Glutamatergic neuron (in vitro differentiated cells): Measurements from ENCODE around the gene MRPL1. TPM values are rescaled to one million over a fixed set of nuclear protein-coding genes. Genes with fewer than 3 reads are reported as not detected.
A peak's percentile ranks its signal among the peaks of the same experiment; 100 is the strongest.

Experiments used
- DNase-seq: peaks from one replicate; pipeline ENCODE4 v3.0.0; 2022
- H3K27ac Mint-ChIP-seq: one replicate; pipeline ENCODE4 v1.8.0; 2020; ENCODE audit warnings: mild to moderate bottlenecking, mixed read lengths, inconsistent platforms; ENCODE audit not compliant: unreplicated experiment
- H3K27me3 Mint-ChIP-seq: one replicate; pipeline ENCODE4 v1.8.0; 2020; ENCODE audit warnings: mild to moderate bottlenecking, moderate library complexity, mixed read lengths, inconsistent platforms; ENCODE audit not compliant: unreplicated experiment
- H3K36me3 Mint-ChIP-seq: one replicate; pipeline ENCODE4 v1.8.0; 2020; ENCODE audit warnings: mild to moderate bottlenecking, mixed read lengths, inconsistent platforms; ENCODE audit not compliant: unreplicated experiment
- H3K4me1 Mint-ChIP-seq: one replicate; pipeline ENCODE4 v1.8.0; 2020; ENCODE audit warnings: mild to moderate bottlenecking, low read depth, mixed read lengths, inconsistent platforms; ENCODE audit not compliant: unreplicated experiment
- H3K4me3 Mint-ChIP-seq: one replicate; pipeline ENCODE4 v1.8.0; 2020; ENCODE audit warnings: mild to moderate bottlenecking, mixed read lengths, inconsistent platforms; ENCODE audit not compliant: unreplicated experiment
- H3K9me3 Mint-ChIP-seq: one replicate; pipeline ENCODE4 v1.8.0; 2020; ENCODE audit warnings: mild to moderate bottlenecking, moderate library complexity, mixed read lengths, inconsistent platforms; ENCODE audit not compliant: unreplicated experiment
- long read RNA-seq: library from polyadenylated mRNA; unstranded; transcript quantifications from one replicate; pipeline ENCODE4 v2.0.0, GENCODE V29; 2020; ENCODE audit not compliant: unreplicated experiment
- total RNA-seq: library from RNA; stranded (reverse); fragmentation: NEBNext Ultra II Directional; extraction: Animal tissue kit (Norgen Biotek cat#: 25700); gene quantifications from one replicate; pipeline ENCODE4 v1.2.1, GENCODE V29; 2021; ENCODE audit not compliant: unreplicated experiment
- TF ChIP-seq, protein P1 (sequence below): fragments of 200-600 bp; sonication (generic); IDR thresholded peaks from one replicate; pipeline ENCODE4 v1.5.0; 2021; ENCODE audit not compliant: partially characterized antibody, unreplicated experiment

The MRPL1 gene
- 20.1 TPM for total RNA-seq
- long read RNA-seq, transcript MRPL1-201 (9 exons, 1,490 nt), result major isoform, 10 of 12 reads
- long read RNA-seq, partial matches to known transcripts, result 1 of 12 reads
- long read RNA-seq, other reads (novel, unspliced or antisense), result 1 of 12 reads

DNA sequence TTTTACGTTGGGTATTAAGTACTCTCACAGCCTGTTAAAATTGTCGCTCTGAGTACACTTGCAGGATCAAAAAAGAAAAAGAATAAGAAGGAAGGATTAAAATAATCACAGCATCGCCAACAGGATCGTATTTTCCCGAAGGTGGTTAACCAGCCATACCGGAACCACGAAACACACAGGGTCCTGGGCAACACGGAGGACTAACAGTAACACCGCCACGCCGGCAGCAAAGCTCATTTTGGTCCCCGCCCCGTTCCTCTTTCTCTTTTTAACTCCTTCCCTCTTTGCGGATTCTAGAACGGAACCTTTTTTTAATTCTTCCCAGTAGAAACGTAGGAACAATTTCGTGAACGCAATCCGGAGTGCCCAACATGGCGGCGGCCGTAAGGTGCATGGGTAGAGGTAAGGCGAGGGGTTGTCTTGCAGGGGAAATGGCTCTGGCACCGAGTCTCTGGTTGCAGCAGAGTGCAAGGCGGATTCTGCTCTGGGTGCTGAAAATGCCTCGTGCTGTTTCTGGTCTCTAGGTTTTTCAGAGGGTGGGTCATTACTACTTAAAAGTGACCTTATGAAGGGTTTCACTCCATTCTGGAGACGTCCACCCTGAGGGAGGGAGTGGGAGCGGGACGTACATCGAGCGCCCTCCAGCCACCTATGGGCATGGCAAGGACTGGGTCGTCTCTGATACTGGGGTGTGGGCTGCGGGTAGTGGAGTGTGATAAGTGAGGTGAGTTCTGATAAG is at the start of gene MRPL1:
MRPL1 (plus strand) TSS at position 353 of the 739 bp plus-strand sequence; CDS start at position 372, 19 bp downstream.
- peak; percentile 78 for DNase-seq
- Mint-ChIP-seq H3K4me3 (peak within 1 kb of the TSS; percentile 99), H3K27me3 (peaks cover 6% of the 10 kb centered on the region), H3K9me3 (peaks cover 5% of the 10 kb centered on the region), H3K36me3 (no peaks in the 10 kb centered on the region), H3K4me1 (peaks cover 10% of the 10 kb centered on the region), H3K27ac (peak within 1 kb of the TSS; percentile 99)
- TF ChIP-seq, protein P1, sequence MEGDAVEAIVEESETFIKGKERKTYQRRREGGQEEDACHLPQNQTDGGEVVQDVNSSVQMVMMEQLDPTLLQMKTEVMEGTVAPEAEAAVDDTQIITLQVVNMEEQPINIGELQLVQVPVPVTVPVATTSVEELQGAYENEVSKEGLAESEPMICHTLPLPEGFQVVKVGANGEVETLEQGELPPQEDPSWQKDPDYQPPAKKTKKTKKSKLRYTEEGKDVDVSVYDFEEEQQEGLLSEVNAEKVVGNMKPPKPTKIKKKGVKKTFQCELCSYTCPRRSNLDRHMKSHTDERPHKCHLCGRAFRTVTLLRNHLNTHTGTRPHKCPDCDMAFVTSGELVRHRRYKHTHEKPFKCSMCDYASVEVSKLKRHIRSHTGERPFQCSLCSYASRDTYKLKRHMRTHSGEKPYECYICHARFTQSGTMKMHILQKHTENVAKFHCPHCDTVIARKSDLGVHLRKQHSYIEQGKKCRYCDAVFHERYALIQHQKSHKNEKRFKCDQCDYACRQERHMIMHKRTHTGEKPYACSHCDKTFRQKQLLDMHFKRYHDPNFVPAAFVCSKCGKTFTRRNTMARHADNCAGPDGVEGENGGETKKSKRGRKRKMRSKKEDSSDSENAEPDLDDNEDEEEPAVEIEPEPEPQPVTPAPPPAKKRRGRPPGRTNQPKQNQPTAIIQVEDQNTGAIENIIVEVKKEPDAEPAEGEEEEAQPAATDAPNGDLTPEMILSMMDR, result peak; percentile 19

DNA sequence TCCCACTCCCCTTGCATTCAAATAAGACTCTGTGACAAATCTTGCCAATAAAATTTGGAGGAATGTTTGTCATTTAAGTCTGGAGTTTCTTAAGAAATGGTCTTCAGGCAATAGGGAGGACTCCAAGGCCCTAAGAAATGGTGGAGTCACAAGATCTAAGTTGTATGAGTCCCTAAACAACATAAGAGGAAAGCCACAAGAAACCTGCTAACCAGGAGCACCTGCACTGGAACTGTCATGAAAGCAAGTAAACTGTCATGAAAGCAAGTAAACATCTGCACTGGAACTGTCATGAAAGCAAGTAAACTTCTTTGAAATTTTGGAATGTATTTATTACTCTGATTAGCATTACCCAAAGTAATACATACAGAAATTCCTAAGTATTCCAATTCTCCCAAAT is 47.0 kb upstream of the MRPL1 start:
- TF ChIP-seq, protein P1, result no peak
- peaks cover 7% of the 10 kb centered on the region for H3K27me3 Mint-ChIP-seq
- no peaks in the 10 kb centered on the region for H3K36me3 Mint-ChIP-seq
- no peak overlapping the region for H3K4me3 Mint-ChIP-seq
- DNase-seq, result no peak
- peaks cover 2% of the 10 kb centered on the region for H3K4me1 Mint-ChIP-seq
- H3K27ac Mint-ChIP-seq, result no peak overlapping the region
- peaks cover 13% of the 10 kb centered on the region for H3K9me3 Mint-ChIP-seq

DNA sequence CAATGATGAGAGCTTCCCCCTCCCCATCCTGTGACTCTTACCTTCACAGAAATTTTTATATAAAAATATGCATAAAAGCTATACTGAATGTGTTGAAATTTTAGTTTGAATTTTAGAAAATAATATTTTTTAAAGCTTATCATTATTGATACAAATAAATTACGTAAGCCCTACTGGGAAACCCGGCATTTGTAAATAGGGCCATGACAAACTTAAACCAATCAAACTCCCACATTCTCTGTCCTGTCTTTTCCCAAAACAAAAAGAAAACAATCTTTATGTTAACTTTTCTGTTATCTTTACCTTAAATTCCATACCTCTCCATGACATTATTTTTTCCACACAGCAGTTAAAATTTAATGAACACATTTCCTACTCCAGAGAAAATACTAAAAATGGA is 46.1 kb upstream of the MRPL1 start:
- TF ChIP-seq, protein P1, result no peak
- Mint-ChIP-seq H3K9me3 (peaks cover 19% of the 10 kb centered on the region), H3K4me3 (no peak overlapping the region), H3K27me3 (peaks cover 7% of the 10 kb centered on the region), H3K36me3 (no peaks in the 10 kb centered on the region), H3K27ac (no peak overlapping the region), H3K4me1 (peaks cover 8% of the 10 kb centered on the region)
- DNase-seq, result no peak

DNA sequence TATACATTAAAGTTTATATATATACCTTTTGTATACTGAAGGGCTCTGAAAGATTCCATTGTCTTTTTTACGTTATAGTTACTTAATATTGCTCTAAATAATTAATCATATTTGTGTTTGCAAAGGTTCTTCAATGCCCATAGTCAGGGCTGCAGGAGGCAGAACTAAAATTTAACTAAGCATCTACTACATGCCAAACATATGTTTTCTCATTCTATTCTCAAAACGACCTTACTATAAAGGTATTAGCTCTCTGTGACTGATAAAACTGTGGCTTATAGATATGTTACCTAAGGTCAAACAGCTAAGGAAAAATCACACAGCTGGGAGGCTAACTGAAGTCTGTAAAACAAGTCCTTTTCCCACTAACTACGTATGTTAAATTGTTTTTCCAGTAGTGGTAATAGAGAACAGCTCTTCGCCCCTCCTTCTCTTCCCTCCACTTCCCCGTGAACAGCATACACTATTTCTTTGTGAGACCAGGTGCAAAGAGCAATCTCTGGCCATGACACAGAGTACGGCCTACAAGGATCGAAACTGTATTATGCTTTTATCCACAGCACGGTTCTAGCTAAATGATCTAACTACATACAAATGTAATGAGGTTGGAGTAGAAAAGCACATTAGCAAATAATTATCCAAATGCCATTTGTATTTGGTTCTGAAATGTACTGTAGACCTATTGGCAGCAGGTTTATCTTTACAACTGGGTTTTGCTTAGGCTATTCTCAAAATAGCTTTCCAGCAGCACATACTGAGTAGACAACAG is 45.1 kb upstream of the MRPL1 start:
- Mint-ChIP-seq H3K9me3 (peaks cover 21% of the 10 kb centered on the region), H3K27ac (peak overlapping the region; percentile 63), H3K4me1 (peaks cover 8% of the 10 kb centered on the region), H3K36me3 (no peaks in the 10 kb centered on the region), H3K27me3 (peaks cover 7% of the 10 kb centered on the region), H3K4me3 (peak overlapping the region; percentile 90)
- no peak for DNase-seq
- TF ChIP-seq, protein P1, result no peak
